Neural cell (in vitro differentiated cells): ENCODE data around the gene NME3.

ENCODE experiments used
- EZH2 ChIP-seq: fragments of 200-600, 300-800 bp; shearing (Covaris generic), sonication (generic); IDR thresholded peaks from 2 replicates; pipeline ENCODE4 v1.6.1; 2014; ENCODE audit warnings: antibody characterized with exemption, low read length, borderline replicate concordance, mild to moderate bottlenecking; ENCODE audit not compliant: insufficient read depth, poor library complexity, severe bottlenecking
- POLR2AphosphoS5 ChIP-seq: IDR thresholded peaks from 2 replicates; pipeline ENCODE4 v1.6.1; 2012
- RAD21 ChIP-seq: fragments of 450-650 bp; conservative IDR thresholded peaks from 2 replicates; pipeline ENCODE4 v1.6.1; 2014; ENCODE audit warnings: antibody characterized with exemption, mild to moderate bottlenecking, moderate library complexity
- TAF1 ChIP-seq: IDR thresholded peaks from 2 replicates; pipeline ENCODE4 v1.6.1; 2012; ENCODE audit warnings: low read depth
- TF ChIP-seq, protein P1 (sequence below): fragments of 450-650 bp; IDR thresholded peaks from 2 replicates; pipeline ENCODE4 v1.5.1; 2014; ENCODE audit warnings: antibody characterized with exemption, mild to moderate bottlenecking, moderate library complexity; ENCODE audit not compliant: poor library complexity, severe bottlenecking

DNA sequence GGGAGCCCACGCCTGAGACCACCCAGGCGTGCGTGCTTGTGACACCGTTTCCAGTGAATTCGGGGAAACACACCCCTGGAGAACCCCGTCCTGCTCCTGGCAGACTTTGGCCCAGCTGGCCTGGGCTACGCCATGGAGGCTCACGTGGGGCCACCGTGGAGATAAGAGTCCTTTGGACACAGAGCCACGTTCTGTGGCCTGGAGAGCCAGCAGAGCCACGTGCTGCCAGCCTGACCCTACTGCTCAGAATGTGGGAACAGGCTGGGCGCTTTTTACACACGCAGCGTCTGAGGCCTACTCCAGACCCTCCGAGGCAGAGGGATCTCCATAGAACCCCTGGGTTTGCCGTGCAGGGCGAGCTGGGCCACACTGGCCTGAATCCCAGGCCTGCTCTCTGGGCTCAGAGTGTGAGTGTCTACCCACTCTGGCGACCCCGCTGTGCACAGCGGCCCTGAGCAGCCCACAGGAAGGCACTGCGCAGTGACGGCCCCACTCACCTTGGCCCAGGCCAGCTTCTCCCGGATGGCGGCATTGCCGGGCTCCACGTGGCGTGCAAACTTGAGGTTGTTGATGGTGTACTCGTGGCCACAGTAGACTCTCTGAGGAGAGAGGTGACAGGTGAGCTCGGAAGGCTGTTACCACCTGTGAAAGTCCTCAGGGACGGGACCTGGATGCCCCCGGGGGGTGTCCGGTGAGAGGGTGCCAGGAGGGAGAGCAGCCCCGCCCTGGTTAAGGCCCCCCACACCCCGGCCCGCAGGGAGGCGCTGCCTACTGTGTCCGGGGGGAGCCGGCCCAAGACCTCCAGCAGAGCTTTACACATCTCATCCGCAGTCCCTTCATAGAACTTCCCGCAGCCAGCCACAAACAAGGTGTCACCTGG, 45.3 kb upstream of the NME3 start:
- TF ChIP-seq POLR2AphosphoS5 (no peak), EZH2 (no peak), RAD21 (no peak), TAF1 (no peak)
- TF ChIP-seq, protein P1, sequence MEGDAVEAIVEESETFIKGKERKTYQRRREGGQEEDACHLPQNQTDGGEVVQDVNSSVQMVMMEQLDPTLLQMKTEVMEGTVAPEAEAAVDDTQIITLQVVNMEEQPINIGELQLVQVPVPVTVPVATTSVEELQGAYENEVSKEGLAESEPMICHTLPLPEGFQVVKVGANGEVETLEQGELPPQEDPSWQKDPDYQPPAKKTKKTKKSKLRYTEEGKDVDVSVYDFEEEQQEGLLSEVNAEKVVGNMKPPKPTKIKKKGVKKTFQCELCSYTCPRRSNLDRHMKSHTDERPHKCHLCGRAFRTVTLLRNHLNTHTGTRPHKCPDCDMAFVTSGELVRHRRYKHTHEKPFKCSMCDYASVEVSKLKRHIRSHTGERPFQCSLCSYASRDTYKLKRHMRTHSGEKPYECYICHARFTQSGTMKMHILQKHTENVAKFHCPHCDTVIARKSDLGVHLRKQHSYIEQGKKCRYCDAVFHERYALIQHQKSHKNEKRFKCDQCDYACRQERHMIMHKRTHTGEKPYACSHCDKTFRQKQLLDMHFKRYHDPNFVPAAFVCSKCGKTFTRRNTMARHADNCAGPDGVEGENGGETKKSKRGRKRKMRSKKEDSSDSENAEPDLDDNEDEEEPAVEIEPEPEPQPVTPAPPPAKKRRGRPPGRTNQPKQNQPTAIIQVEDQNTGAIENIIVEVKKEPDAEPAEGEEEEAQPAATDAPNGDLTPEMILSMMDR = no peak
